ENCODE measurements around the gene ZNF474. TPM values are rescaled to one million over a fixed set of nuclear protein-coding genes. Genes with fewer than 3 reads are reported as not detected.

Gene ZNF474
- total and polyA plus RNA-seq, 2 of the 8 experiments (the other 6 are each of a cell fraction or from before 2014, with no cell fraction given): not detected

GRCh38 chr5:122089096-122090013 is 40.0 kb upstream of the ZNF474 start:
- Histone ChIP-seq H3K23ac (ENCODE audit: insufficient read length) (no peak overlapping the region), H3K27me3 (replicated peaks in 1 of 4; ENCODE audit: control insufficient read depth in 3 of 4, extremely low read depth in 1 of 4, insufficient read depth in 3 of 4, low read length in 3 of 4) (no peaks in the 10 kb centered on the region), H3K18ac (ENCODE audit: extremely low read depth, low read length) (no peak overlapping the region), H2BK15ac (ENCODE audit: low read length) (no peak overlapping the region), H4K91ac (replicated peaks; ENCODE audit: insufficient read length, low read length) (no peak overlapping the region), H3K23me2 (ENCODE audit: low read depth, low read length) (no peaks in the 10 kb centered on the region), H3K4me3 (ENCODE audit: extremely low read depth in 1 of 4, insufficient read depth in 2 of 4, low read depth in 3 of 4, low read length in 4 of 4) (no peak overlapping the region), H4K20me1 (replicated peaks in 1 of 2; ENCODE audit: control insufficient read depth in 1 of 2, insufficient read depth in 2 of 2, low read length in 2 of 2) (no peaks in the 10 kb centered on the region), H3K4ac (replicated peaks; ENCODE audit: insufficient read length, low read depth, low read length) (no peak overlapping the region), H2BK120ac (replicated peaks; ENCODE audit: low read depth, low read length) (no peak overlapping the region), H2BK12ac (ENCODE audit: low read depth, low read length) (no peak overlapping the region), H4K5ac (ENCODE audit: insufficient read length, low read depth, low read length) (no peak overlapping the region), H2BK20ac (ENCODE audit: low read length) (no peak overlapping the region), H3K56ac (replicated peaks; ENCODE audit: insufficient read length, low read depth, low read length) (no peak overlapping the region), H3K4me1 (replicated peaks in 1 of 4; ENCODE audit: control insufficient read depth in 3 of 4, insufficient read depth in 4 of 4, low read length in 3 of 4) (no peaks in the 10 kb centered on the region), H3K9me3 (ENCODE audit: insufficient read depth in 2 of 2, low read depth in 1 of 2, low read length in 1 of 2) (no peaks in the 10 kb centered on the region), H3K79me2 (ENCODE audit: control insufficient read depth in 1 of 2, insufficient read depth in 2 of 2, low read length in 2 of 2) (no peaks in the 10 kb centered on the region), H3K79me1 (ENCODE audit: low read depth, low read length) (no peaks in the 10 kb centered on the region), H2AFZ (ENCODE audit: low read length) (no peak overlapping the region), H3K27ac (ENCODE audit: low read depth, low read length) (no peak overlapping the region), H3K9ac (replicated peaks in 1 of 4; ENCODE audit: extremely low read depth in 1 of 4, low read depth in 3 of 4, low read length in 3 of 4) (no peak overlapping the region), H2AK5ac (ENCODE audit: low read depth, low read length) (no peak overlapping the region), H4K8ac (ENCODE audit: extremely low read depth, insufficient read depth, low read length) (no peak overlapping the region), H3K14ac (ENCODE audit: insufficient read length) (no peak overlapping the region), H3K36me3 (ENCODE audit: control insufficient read depth in 2 of 4, insufficient read depth in 4 of 4, low read length in 3 of 4) (no peaks in the 10 kb centered on the region), H2BK5ac (ENCODE audit: low read depth, low read length) (no peak overlapping the region), H3K4me2 (ENCODE audit: insufficient read depth in 1 of 2, low read depth in 2 of 2, low read length in 2 of 2) (no peak overlapping the region)
- FAIRE-seq (no peak), DNase-seq (ENCODE audit: low read depth in 1 of 2, low spot score in 2 of 2) (no peak)
- POLR2A ChIA-PET (ENCODE audit: partially characterized antibody): interaction anchor here (0.7 kb wide), 1 partner anchor 12 kb away, joined by 3 read pairs; no protein-coding TSS in a partner anchor
- CTCF ChIA-PET (ENCODE audit: partially characterized antibody): interaction anchor here (0.5 to 8.7 kb wide), 3 partner anchors 10 to 244 kb away, joined by 3 to 78 read pairs (median 3); no protein-coding TSS in a partner anchor
- WGBS, 2 experiments (ENCODE audit: extremely low coverage in 1 of 2, insufficient coverage in 1 of 2, insufficient read length in 1 of 2, insufficient replicate concordance in 2 of 2, low coverage in 1 of 2, low lambda C conversion rate in 2 of 2, missing lambda C conversion rate in 1 of 2): 78% methylated on average over 2 of the region's 2 CpGs; no CpG with 5 or more reads in 1 of the 2 experiments
- TF ChIP-seq SIN3A (conservative IDR thresholded peaks at IDR 0.05 in 1 of 2, IDR thresholded peaks at IDR 0.05 in 1 of 2; ENCODE audit: low read depth in 1 of 2, low read length in 2 of 2) (no peak), RNF2 (IDR thresholded peaks at IDR 0.05; ENCODE audit: borderline replicate concordance, low read depth, low read length, missing control alignments, poor library complexity, severe bottlenecking) (no peak), ZNF274 (IDR thresholded peaks at IDR 0.05; ENCODE audit: borderline replicate concordance, extremely low read depth, low read length) (no peak), TAF1 (IDR thresholded peaks at IDR 0.05; ENCODE audit: low read depth, low read length) (no peak), BCL11A (IDR thresholded peaks at IDR 0.05; ENCODE audit: low read depth in 2 of 2, low read length in 2 of 2) (no peak), YY1 (IDR thresholded peaks at IDR 0.05; ENCODE audit: low read depth, low read length) (no peak), GABPA (IDR thresholded peaks at IDR 0.05; ENCODE audit: borderline replicate concordance, insufficient read depth, low read length) (no peak), SP4 (IDR thresholded peaks at IDR 0.05; ENCODE audit: low read length) (no peak), RXRA (IDR thresholded peaks at IDR 0.05; ENCODE audit: insufficient read depth, low read depth, low read length) (no peak), KDM4A (IDR thresholded peaks at IDR 0.05; ENCODE audit: low read depth, low read length, severe bottlenecking) (no peak), POLR2AphosphoS5 (IDR thresholded peaks at IDR 0.05; ENCODE audit: low read depth, low read length) (no peak), CHD2 (IDR thresholded peaks at IDR 0.05; ENCODE audit: low read length) (no peak)

All from H1 (cell line).